ENCODE data around the gene ITGA8.

The ITGA8 gene

DNA sequence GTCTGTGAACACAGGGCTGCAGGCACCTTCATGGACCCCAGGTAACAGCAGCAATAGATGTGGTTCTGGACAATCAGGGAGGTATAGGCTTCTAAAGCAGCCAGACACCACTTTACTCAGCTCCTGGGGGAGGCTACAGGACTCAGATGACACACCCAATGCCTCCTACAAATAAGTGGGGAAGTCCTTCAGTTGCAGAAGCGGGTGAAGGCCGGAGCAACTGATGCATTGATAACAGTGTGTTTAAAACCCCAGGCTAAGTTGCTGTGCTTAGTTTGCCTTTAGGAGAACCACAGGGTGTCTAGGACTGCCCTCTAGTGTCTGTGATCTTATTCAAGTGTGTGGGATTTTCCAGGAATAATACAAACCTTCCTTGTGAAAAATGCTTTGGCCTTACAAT lies 5.9 kb upstream of the ITGA8 start:
- no peak overlapping the region for H3K4me2 ChIP-seq (ENCODE audit: low read length)
- no peak for TF ChIP-seq EZH2 (IDR thresholded peaks at IDR 0.05; ENCODE audit: borderline replicate concordance, low read length)
- TF ChIP-seq CTCF (IDR thresholded peaks at IDR 0.05; ENCODE audit: low read length) = peak; percentile 45
- H3K27me3 ChIP-seq (ENCODE audit: insufficient read depth, low read length) = no peaks in the 10 kb centered on the region
- H3K79me2 ChIP-seq (ENCODE audit: insufficient read depth, low read length) = no peaks in the 10 kb centered on the region
- H3K4me3 ChIP-seq (ENCODE audit: low read depth, low read length, poor library complexity, severe bottlenecking) = no peak overlapping the region
- no peak overlapping the region for H3K9ac ChIP-seq (ENCODE audit: low read length)
- H3K4me1 ChIP-seq (ENCODE audit: insufficient read depth, low read length, severe bottlenecking) = no peaks in the 10 kb centered on the region
- no peaks in the 10 kb centered on the region for H3K9me2 ChIP-seq (ENCODE audit: low read depth, low read length)
- no peak overlapping the region for H3K27ac ChIP-seq (ENCODE audit: low read depth, low read length, poor library complexity, severe bottlenecking)
- H2AFZ ChIP-seq (ENCODE audit: low read length) = no peak overlapping the region
- H4K20me1 ChIP-seq (ENCODE audit: insufficient read depth, low read length) = no peaks in the 10 kb centered on the region
- H3F3A ChIP-seq (ENCODE audit: insufficient read depth, low read length) = no peaks in the 10 kb centered on the region
- H3K9me3 ChIP-seq (ENCODE audit: low read length) = no peaks in the 10 kb centered on the region
- no peaks in the 10 kb centered on the region for H3K36me3 ChIP-seq (ENCODE audit: insufficient read depth, low read length)

GRCh38 chr10:15724683-15725082 lies 5.0 kb upstream of the ITGA8 start:
- Histone ChIP-seq H3K79me2 (ENCODE audit: insufficient read depth, low read length) (no peaks in the 10 kb centered on the region), H3K36me3 (ENCODE audit: insufficient read depth, low read length) (no peaks in the 10 kb centered on the region), H3K9me2 (ENCODE audit: low read depth, low read length) (no peaks in the 10 kb centered on the region), H3K4me3 (ENCODE audit: low read depth, low read length, poor library complexity, severe bottlenecking) (no peak overlapping the region), H3K4me2 (ENCODE audit: low read length) (no peak overlapping the region), H4K20me1 (ENCODE audit: insufficient read depth, low read length) (no peaks in the 10 kb centered on the region), H3K9me3 (ENCODE audit: low read length) (no peaks in the 10 kb centered on the region), H3F3A (ENCODE audit: insufficient read depth, low read length) (no peaks in the 10 kb centered on the region), H3K27ac (ENCODE audit: low read depth, low read length, poor library complexity, severe bottlenecking) (no peak overlapping the region), H3K27me3 (ENCODE audit: insufficient read depth, low read length) (no peaks in the 10 kb centered on the region), H3K4me1 (ENCODE audit: insufficient read depth, low read length, severe bottlenecking) (no peaks in the 10 kb centered on the region), H2AFZ (ENCODE audit: low read length) (no peak overlapping the region), H3K9ac (ENCODE audit: low read length) (no peak overlapping the region)
- TF ChIP-seq CTCF (IDR thresholded peaks at IDR 0.05; ENCODE audit: low read length) (no peak), EZH2 (IDR thresholded peaks at IDR 0.05; ENCODE audit: borderline replicate concordance, low read length) (no peak)

GRCh38 chr10:15723803-15724202 lies 4.1 kb upstream of the ITGA8 start:
- Histone ChIP-seq H3K27me3 (ENCODE audit: insufficient read depth, low read length) (no peaks in the 10 kb centered on the region), H4K20me1 (ENCODE audit: insufficient read depth, low read length) (no peaks in the 10 kb centered on the region), H3K36me3 (ENCODE audit: insufficient read depth, low read length) (no peaks in the 10 kb centered on the region), H3K27ac (ENCODE audit: low read depth, low read length, poor library complexity, severe bottlenecking) (no peak overlapping the region), H3K79me2 (ENCODE audit: insufficient read depth, low read length) (no peaks in the 10 kb centered on the region), H3K4me3 (ENCODE audit: low read depth, low read length, poor library complexity, severe bottlenecking) (no peak overlapping the region), H2AFZ (ENCODE audit: low read length) (no peak overlapping the region), H3F3A (ENCODE audit: insufficient read depth, low read length) (no peaks in the 10 kb centered on the region), H3K9me2 (ENCODE audit: low read depth, low read length) (no peaks in the 10 kb centered on the region), H3K9ac (ENCODE audit: low read length) (no peak overlapping the region), H3K4me2 (ENCODE audit: low read length) (no peak overlapping the region), H3K9me3 (ENCODE audit: low read length) (no peaks in the 10 kb centered on the region), H3K4me1 (ENCODE audit: insufficient read depth, low read length, severe bottlenecking) (no peaks in the 10 kb centered on the region)
- no peak for TF ChIP-seq EZH2 (IDR thresholded peaks at IDR 0.05; ENCODE audit: borderline replicate concordance, low read length)
- no peak for TF ChIP-seq CTCF (IDR thresholded peaks at IDR 0.05; ENCODE audit: low read length)

All from OCI-LY1 (cell line).